GM23338 (cell line): ENCODE results near the gene KCTD1. TPM values are rescaled to one million over a fixed set of nuclear protein-coding genes. Genes with fewer than 3 reads are reported as not detected.

ENCODE experiments used
- ATAC-seq: fragments of 200-7000 bp; cut with Tn5 transposase; 3 replicates; pipeline ENCODE4 v1.9.1; 2020
- DNase-seq: peaks from one replicate; pipeline ENCODE4 v3.0.0-alpha.2; 2015; ENCODE audit warnings: low spot score
- H2AFZ ChIP-seq: fragments of 200-600 bp; sonication (generic); 2 replicates; pipeline ENCODE4 v1.8.0; 2016; ENCODE audit warnings: antibody characterized with exemption, mild to moderate bottlenecking, moderate library complexity
- H3F3A ChIP-seq: fragments of 200-600 bp; sonication (generic); replicated peaks from 2 replicates; pipeline ENCODE4 v1.8.0; 2017; ENCODE audit warnings: antibody characterized with exemption, mixed run types, low read depth
- H3K27ac ChIP-seq: fragments of 200-600 bp; sonication (generic); 2 replicates; pipeline ENCODE4 v1.6.1; 2016; ENCODE audit warnings: low read depth
- H3K27me3 ChIP-seq: fragments of 200-600 bp; sonication (generic); 2 replicates; pipeline ENCODE4 v1.8.0; 2016; ENCODE audit warnings: mild to moderate bottlenecking, mixed run types, moderate library complexity; ENCODE audit not compliant: insufficient read depth
- H3K36me3 ChIP-seq: fragments of 200-600 bp; sonication (generic); 2 replicates; pipeline ENCODE4 v1.8.0; 2016; ENCODE audit warnings: mild to moderate bottlenecking; ENCODE audit not compliant: insufficient read depth
- H3K4me1 ChIP-seq: fragments of 200-600 bp; sonication (generic); 2 replicates; pipeline ENCODE4 v1.8.0; 2016; ENCODE audit warnings: mild to moderate bottlenecking, moderate library complexity; ENCODE audit not compliant: insufficient read depth
- H3K4me2 ChIP-seq: fragments of 200-600 bp; sonication (generic); 2 replicates; pipeline ENCODE4 v1.7.1; 2017; ENCODE audit warnings: mixed run types
- H3K4me3 ChIP-seq: fragments of 200-600 bp; sonication (generic); 2 replicates; pipeline ENCODE4 v1.6.1; 2016; ENCODE audit warnings: mixed run types
- H3K79me2 ChIP-seq: fragments of 200-600 bp; sonication (generic); replicated peaks from 2 replicates; pipeline ENCODE4 v1.8.0; 2017; ENCODE audit warnings: mild to moderate bottlenecking; ENCODE audit not compliant: insufficient read depth
- H3K9me2 ChIP-seq: fragments of 200-600 bp; sonication (generic); 2 replicates; pipeline ENCODE4 v1.8.0; 2017; ENCODE audit not compliant: insufficient read depth
- H4K20me1 ChIP-seq: fragments of 200-600 bp; sonication (generic); replicated peaks from 2 replicates; pipeline ENCODE4 v1.8.0; 2017; ENCODE audit warnings: mild to moderate bottlenecking; ENCODE audit not compliant: insufficient read depth
- H3K27ac Mint-ChIP-seq: 2 replicates; pipeline ENCODE4 v1.8.0; 2020; ENCODE audit warnings: inconsistent platforms, mild to moderate bottlenecking, moderate library complexity, mixed read lengths
- H3K27me3 Mint-ChIP-seq: 3 replicates; pipeline ENCODE4 v1.8.0; 2022; ENCODE audit warnings: low read depth, mild to moderate bottlenecking, moderate library complexity, mixed read lengths, inconsistent platforms; ENCODE audit not compliant: insufficient read depth, poor library complexity
- H3K36me3 Mint-ChIP-seq: 3 replicates; pipeline ENCODE4 v1.8.0; 2021; ENCODE audit warnings: low read depth, mild to moderate bottlenecking, inconsistent platforms, moderate library complexity, mixed read lengths
- H3K4me1 Mint-ChIP-seq: 3 replicates; pipeline ENCODE4 v1.8.0; 2020; ENCODE audit warnings: mild to moderate bottlenecking, inconsistent platforms, mixed read lengths
- H3K4me3 Mint-ChIP-seq: 3 replicates; pipeline ENCODE4 v1.8.0; 2021; ENCODE audit warnings: moderate library complexity, mild to moderate bottlenecking, inconsistent platforms, mixed read lengths
- H3K9me3 Mint-ChIP-seq: 3 replicates; pipeline ENCODE4 v1.8.0; 2020; ENCODE audit warnings: moderate library complexity, mild to moderate bottlenecking, inconsistent platforms, mixed read lengths
- CREB1 ChIP-seq: fragments of 250-450 bp; sonication (Bioruptor Pico); IDR thresholded peaks from 2 replicates; pipeline ENCODE4 v1.5.0; 2020; ENCODE audit warnings: low read depth, mild to moderate bottlenecking, moderate library complexity
- CTCF ChIP-seq, 2 experiments: fragments of 200-600 bp in 1 of 2; sonication (generic) in 1 of 2; conservative IDR thresholded peaks; 2 replicates each; pipeline versions ENCODE4 v1.5.1 to v1.6.1; 2016 to 2017; ENCODE audit warnings: antibody characterized with exemption in 2 of 2, low read depth in 2 of 2, mild to moderate bottlenecking in 2 of 2, moderate library complexity in 1 of 2
- ETS1 ChIP-seq: IDR thresholded peaks from 2 replicates; pipeline ENCODE4 v1.6.1; 2016; ENCODE audit warnings: antibody characterized with exemption
- EZH2 ChIP-seq: fragments of 200-600 bp; sonication (generic); IDR thresholded peaks from one replicate; pipeline ENCODE4 v1.8.0; 2017; ENCODE audit warnings: antibody characterized with exemption, mild to moderate bottlenecking, low read depth; ENCODE audit not compliant: unreplicated experiment
- EZH2phosphoT487 ChIP-seq: fragments of 200-600 bp; sonication (generic); IDR thresholded peaks from one replicate; pipeline ENCODE4 v1.8.1; 2018; ENCODE audit warnings: antibody characterized with exemption; ENCODE audit not compliant: unreplicated experiment
- JUNB ChIP-seq: IDR thresholded peaks from one replicate; pipeline ENCODE4 v1.6.1; 2016; ENCODE audit warnings: antibody characterized with exemption; ENCODE audit not compliant: unreplicated experiment
- NANOG ChIP-seq: IDR thresholded peaks from 2 replicates; pipeline ENCODE4 v1.6.1; 2016; ENCODE audit warnings: antibody characterized with exemption, borderline replicate concordance
- REST ChIP-seq: IDR thresholded peaks from one replicate; pipeline ENCODE4 v1.6.1; 2018; ENCODE audit warnings: antibody characterized with exemption; ENCODE audit not compliant: unreplicated experiment
- STAT1 ChIP-seq: IDR thresholded peaks from one replicate; pipeline ENCODE4 v1.6.1; 2016; ENCODE audit warnings: antibody characterized with exemption; ENCODE audit not compliant: unreplicated experiment
- ZNF114 ChIP-seq: fragments of 250-450 bp; sonication (Bioruptor Pico); IDR thresholded peaks from 2 replicates; pipeline ENCODE4 v1.5.0; 2020; ENCODE audit warnings: mild to moderate bottlenecking, moderate library complexity
- ZNF331 ChIP-seq: fragments of 250-450 bp; sonication (Bioruptor Pico); IDR thresholded peaks from 2 replicates; pipeline ENCODE4 v1.5.0; 2020; ENCODE audit warnings: low read depth, mild to moderate bottlenecking, moderate library complexity
- polyA plus RNA-seq: library from polyadenylated mRNA; unstranded; fragments of >200 nt; fragmentation: Nextera tagmentation; extraction: Ambion mirVana; gene quantifications from 2 replicates; pipeline ENCODE4 v1.2.1, GENCODE V29; 2016
- total RNA-seq: library from RNA; depleted of rRNA; stranded (reverse); fragments of >200 nt; shearing (Covaris generic); gene quantifications from 2 replicates; pipeline ENCODE4 v1.2.3, GENCODE V29; 2014

Gene KCTD1
- total and polyA plus RNA-seq, 2 experiments from 2014 or later, result 7.1 to 20.5 TPM

GRCh38 chr18:26491194-26491816 lies 57.0 kb downstream of the KCTD1 start (continued):
- TF ChIP-seq CREB1 (CRISPR knock-in tag) (no peak), JUNB (no peak), REST (no peak), ETS1 (no peak), ZNF331 (CRISPR knock-in tag) (no peak), NANOG (no peak), CTCF (conservative IDR thresholded peaks at IDR 0.05; ENCODE audit: low read depth in 2 of 2) (no peak), EZH2 (no peak), EZH2phosphoT487 (no peak)

GRCh38 chr18:26489881-26490280 lies 58.5 kb downstream of the KCTD1 start:
- H3K4me3 Mint-ChIP-seq, result no peak overlapping the region
- ATAC-seq, result no peak
- TF ChIP-seq CTCF (conservative IDR thresholded peaks at IDR 0.05; ENCODE audit: low read depth in 2 of 2) (no peak), STAT1 (no peak), REST (no peak), ZNF114 (CRISPR knock-in tag) (no peak), ETS1 (no peak), EZH2phosphoT487 (no peak)

More at GRCh38 chr18:26489881-26490280, 58.5 kb downstream of the KCTD1 start:
- no peaks in the 10 kb centered on the region for H3K9me2 ChIP-seq
- H3K4me2 ChIP-seq, result no peak overlapping the region
- H3K4me1 Mint-ChIP-seq, result peaks cover 2% of the 10 kb centered on the region
- H3K27me3 Mint-ChIP-seq, result no peaks in the 10 kb centered on the region
- H3F3A ChIP-seq, result no peaks in the 10 kb centered on the region
- no peaks in the 10 kb centered on the region for H4K20me1 ChIP-seq
- no peaks in the 10 kb centered on the region for H3K9me3 Mint-ChIP-seq
- no peak for DNase-seq
- H3K79me2 ChIP-seq, result no peaks in the 10 kb centered on the region
- no peaks in the 10 kb centered on the region for H3K27me3 ChIP-seq
- no peak overlapping the region for H2AFZ ChIP-seq
- H3K27ac Mint-ChIP-seq, result no peak overlapping the region
- H3K27ac ChIP-seq, result no peak overlapping the region
- no peaks in the 10 kb centered on the region for H3K36me3 ChIP-seq
- H3K4me1 ChIP-seq, result no peaks in the 10 kb centered on the region
- H3K4me3 ChIP-seq, result no peak overlapping the region
- H3K36me3 Mint-ChIP-seq, result peaks cover 3% of the 10 kb centered on the region; the same call in 1 of the 3 replicates
